GM12891 (cell line): Measurements from ENCODE around the gene SPPL3.

Experiments
- DNase-seq: peaks from one replicate; pipeline ENCODE4 v3.0.0; 2011; ENCODE audit warnings: low spot score; ENCODE audit not compliant: insufficient read length
- FAIRE-seq: peaks from 2 replicates; lab custom pipeline; 2011; peaks lifted over from hg19 to GRCh38; lab: Jason Lieb, UNC
- PAX5 ChIP-seq: IDR thresholded peaks from 2 replicates; pipeline ENCODE4 v1.6.1; 2011; ENCODE audit warnings: low read length, moderate library complexity, mild to moderate bottlenecking; ENCODE audit not compliant: insufficient read depth, severe bottlenecking
- POLR2A ChIP-seq: IDR thresholded peaks from 2 replicates; pipeline ENCODE4 v1.6.1; 2011; ENCODE audit warnings: low read depth, low read length, control low read depth
- POLR2AphosphoS5 ChIP-seq: IDR thresholded peaks from 2 replicates; pipeline ENCODE4 v1.6.1; 2011; ENCODE audit warnings: low read depth, low read length, control low read depth
- POU2F2 ChIP-seq: IDR thresholded peaks from 2 replicates; pipeline ENCODE4 v1.6.1; 2011; ENCODE audit warnings: low read depth, mild to moderate bottlenecking, control low read depth, low read length, moderate library complexity
- SPI1 ChIP-seq: IDR thresholded peaks from 2 replicates; pipeline ENCODE4 v1.6.1; 2011; ENCODE audit warnings: low read depth, low read length, control low read depth
- TAF1 ChIP-seq: IDR thresholded peaks from 2 replicates; pipeline ENCODE4 v1.6.1; 2011; ENCODE audit warnings: low read depth, low read length, control low read depth

SPPL3 gene

GRCh38 chr12:120766566-120766965 is 137.6 kb downstream of the SPPL3 start:
- DNase-seq (no peak), FAIRE-seq (no peak)
- no peak for TF ChIP-seq PAX5
- TF ChIP-seq POLR2AphosphoS5 = no peak
- TF ChIP-seq POU2F2 = no peak
- TF ChIP-seq TAF1 = no peak
- no peak for TF ChIP-seq SPI1
- no peak for TF ChIP-seq POLR2A

DNA sequence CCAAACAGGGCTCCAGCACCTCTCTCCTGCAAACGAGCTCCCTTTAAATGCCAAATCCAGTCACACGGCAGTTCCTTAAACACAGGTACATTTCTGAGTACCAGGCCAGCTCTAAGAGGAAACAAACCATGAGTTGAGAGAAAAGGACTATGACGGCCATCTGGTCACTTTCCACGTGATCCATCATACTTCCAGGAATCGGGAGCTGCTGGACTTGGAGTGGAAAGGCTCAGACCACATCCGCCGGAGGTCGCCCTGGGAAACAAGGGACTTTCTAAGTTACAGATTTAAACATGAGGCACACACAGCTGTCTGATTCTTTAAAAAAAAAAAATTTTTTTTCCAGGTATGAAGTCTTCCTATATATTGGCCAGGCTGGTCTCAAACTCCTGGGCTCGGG is 139.3 kb downstream of the SPPL3 start:
- no peak for DNase-seq
- no peak for FAIRE-seq
- TF ChIP-seq PAX5 (no peak), POLR2A (no peak), POU2F2 (no peak), SPI1 (no peak)

DNA sequence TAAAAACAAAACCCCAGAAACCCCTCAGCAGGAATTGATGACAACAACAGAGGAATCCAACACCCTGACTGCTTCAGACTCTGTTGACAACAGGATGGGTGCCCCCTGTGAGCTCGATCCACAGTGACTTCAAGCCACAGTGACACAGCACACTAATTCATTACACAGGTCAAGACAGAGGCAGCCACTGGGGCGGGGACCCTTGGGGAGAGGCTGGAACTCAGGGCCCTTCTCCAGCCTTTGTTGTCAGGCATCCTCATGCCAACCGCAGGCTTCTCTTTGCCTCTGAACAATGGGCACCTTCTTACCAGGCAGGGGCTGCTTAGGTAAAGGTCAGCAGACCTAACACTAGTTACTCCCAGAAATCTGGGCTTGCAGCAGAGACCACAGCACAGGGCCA is 140.9 kb downstream of the SPPL3 start:
- no peak for FAIRE-seq

DNA sequence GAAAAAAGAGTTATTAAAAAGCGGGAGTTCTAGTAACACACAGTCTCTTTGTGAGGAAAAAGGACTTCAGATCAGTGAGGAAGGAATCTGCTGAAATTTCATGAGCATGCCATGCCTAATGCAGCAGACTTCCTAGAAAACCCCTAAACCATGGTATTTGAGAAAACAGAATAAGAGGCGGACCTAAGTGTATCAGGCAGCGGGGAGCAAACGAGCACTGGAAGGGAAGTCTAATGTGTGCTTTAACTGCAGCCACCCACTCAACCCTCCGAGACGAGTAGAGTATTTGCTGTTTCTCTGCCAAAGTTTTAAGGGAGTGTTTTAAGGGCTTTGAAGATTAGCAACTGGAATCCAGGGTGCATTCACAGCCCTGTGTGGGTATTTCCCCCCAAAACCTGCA is 142.1 kb downstream of the SPPL3 start:
- no peak for TF ChIP-seq SPI1
- no peak for TF ChIP-seq PAX5
- TF ChIP-seq TAF1 = no peak
- no peak for TF ChIP-seq POLR2AphosphoS5
- TF ChIP-seq POLR2A = no peak
- TF ChIP-seq POU2F2 = no peak
- no peak for DNase-seq
- no peak for FAIRE-seq

More for the DNA sequence above, 140.9 kb downstream of the SPPL3 start:
- no peak for DNase-seq
- TF ChIP-seq SPI1 = no peak
- TF ChIP-seq POU2F2 = no peak
- TF ChIP-seq PAX5 = no peak
- no peak for TF ChIP-seq POLR2A
- no peak for TF ChIP-seq TAF1
- no peak for TF ChIP-seq POLR2AphosphoS5

DNA sequence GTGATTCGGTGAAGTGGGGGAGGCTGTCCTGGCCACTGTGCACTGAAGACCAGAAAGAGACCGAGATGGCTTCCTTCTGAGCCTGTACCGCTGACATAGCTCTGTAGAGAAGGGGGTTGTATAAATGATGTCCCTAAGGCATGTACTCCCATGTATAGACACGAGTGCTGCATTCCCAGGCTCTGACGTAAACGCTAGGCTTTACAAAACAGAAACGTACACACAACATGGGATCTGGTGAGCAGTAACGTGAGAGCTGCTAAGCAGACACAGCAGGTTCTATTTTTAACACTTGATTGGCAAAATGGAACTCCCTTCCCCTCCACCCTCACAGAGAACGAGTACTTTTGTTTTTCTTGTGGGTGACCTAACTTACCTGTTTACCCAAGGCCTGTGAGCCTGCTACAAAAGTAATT is 142.6 kb downstream of the SPPL3 start:
- FAIRE-seq = no peak
- DNase-seq = no peak
- no peak for TF ChIP-seq PAX5
- no peak for TF ChIP-seq POLR2A
- no peak for TF ChIP-seq POU2F2
- TF ChIP-seq TAF1 = no peak
- TF ChIP-seq SPI1 = no peak
- TF ChIP-seq POLR2AphosphoS5 = no peak

DNA sequence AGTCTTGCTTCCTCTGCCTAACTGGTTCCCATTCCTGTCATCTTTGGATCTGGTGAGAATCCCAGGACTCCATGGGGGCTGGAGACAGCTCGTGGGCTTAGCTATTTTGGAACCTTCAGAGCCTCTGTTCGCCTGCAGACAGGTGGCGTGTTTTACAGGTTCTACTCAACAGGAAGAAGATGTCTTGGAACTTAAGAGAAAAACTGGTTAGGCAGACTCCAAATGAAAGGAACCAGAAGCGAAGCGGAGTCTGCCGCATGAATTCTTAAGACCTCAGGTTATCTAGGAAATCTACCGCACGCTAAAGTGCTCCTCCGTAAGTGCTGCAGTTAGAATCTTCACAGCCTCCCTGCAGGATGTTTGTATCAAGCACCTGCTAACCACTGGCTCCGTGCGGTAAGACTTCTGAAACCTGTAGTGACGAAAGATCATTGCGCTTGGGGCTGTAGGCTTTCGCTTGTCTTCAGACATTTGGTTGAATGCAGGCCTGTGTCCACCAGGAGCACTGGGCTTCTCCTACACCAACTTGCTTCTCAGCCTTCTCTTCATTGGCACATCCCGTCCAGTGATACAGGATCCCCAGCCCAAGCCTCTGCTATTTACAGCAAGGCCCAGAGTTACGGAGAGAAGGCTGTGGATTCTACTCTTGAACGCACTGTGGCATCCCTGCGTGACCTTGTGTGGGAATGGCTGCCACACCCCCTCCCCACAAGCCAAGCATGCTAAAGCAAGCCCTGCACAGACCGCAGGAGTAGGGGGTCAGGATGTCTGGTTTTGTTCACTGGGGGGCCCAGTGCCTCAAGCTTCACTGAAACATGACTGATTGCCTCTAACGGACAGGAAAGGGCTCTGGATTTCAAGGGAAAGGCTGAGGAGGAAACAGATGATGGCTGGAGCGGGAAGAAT is 143.6 kb downstream of the SPPL3 start:
- no peak for DNase-seq
- no peak for TF ChIP-seq PAX5
- FAIRE-seq = no peak

DNA sequence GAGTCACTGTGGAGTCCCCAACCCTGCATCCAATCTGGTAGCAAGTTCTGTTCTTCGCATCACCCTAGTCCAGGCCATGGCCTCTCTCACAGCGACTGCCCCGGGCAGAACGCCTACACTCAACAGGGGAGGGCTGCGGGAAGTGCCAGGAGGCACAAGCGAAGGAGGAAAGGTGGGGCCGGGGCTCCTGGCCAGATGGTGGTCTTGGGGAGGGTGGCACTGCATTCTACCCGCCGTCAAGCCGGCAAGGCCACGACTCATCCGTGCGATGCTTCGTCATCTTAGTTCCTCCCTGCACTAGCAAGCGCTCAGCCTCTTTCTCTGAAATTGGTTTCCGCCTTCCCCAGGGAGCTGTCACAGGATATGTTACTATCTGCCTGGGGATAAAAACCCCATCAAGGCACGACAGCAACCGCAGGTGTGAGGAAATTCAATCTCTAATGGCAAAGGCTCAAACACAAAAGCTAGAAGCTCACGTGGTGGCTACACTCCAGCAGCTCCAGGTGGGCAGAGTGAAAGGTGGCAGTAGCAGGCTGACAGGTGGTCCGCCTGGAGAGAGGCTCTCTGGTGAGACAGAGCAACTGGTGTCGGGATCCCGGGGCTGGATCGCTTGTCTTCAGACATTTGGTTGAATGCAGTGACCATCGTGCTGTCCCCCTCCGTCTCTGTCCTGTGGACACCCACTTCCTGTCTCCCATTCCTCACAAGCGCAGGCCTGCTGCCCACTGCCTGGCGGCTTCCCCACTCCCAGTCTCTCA is 144.4 kb downstream of the SPPL3 start:
- DNase-seq = no peak

GRCh38 chr12:120758798-120759590 is 145.2 kb downstream of the SPPL3 start:
- FAIRE-seq (no peak), DNase-seq (no peak)
- TF ChIP-seq SPI1 (peak; percentile 69), POLR2AphosphoS5 (no peak)

More for the DNA sequence above, 144.4 kb downstream of the SPPL3 start:
- FAIRE-seq = no peak
- TF ChIP-seq PAX5 (no peak), POU2F2 (no peak), POLR2A (peak; percentile 16; the same call in 1 of the 2 replicates)

- TF ChIP-seq POLR2AphosphoS5 (no peak), POU2F2 (no peak), TAF1 (no peak), PAX5 (no peak), POLR2A (no peak), SPI1 (no peak)
- DNase-seq (no peak), FAIRE-seq (no peak)
Observed at GRCh38 chr12:120757949-120758348, 146.2 kb downstream of the SPPL3 start.
